Mesendoderm (in vitro differentiated cells): ENCODE data around the gene DNAH17.

Source experiments
- DNase-seq: peaks from one replicate; pipeline ENCODE4 v3.0.0; 2013
- H2AK5ac ChIP-seq: 2 replicates; pipeline ENCODE4 v1.6.1; 2013; ENCODE audit warnings: low read length, inconsistent platforms
- H2BK120ac ChIP-seq: 2 replicates; pipeline ENCODE4 v1.6.1; 2013; ENCODE audit warnings: low read depth, mild to moderate bottlenecking, low read length, moderate library complexity, mixed read lengths
- H2BK15ac ChIP-seq: replicated peaks from 2 replicates; pipeline ENCODE4 v1.6.1; 2013; ENCODE audit warnings: low read depth, mild to moderate bottlenecking, moderate library complexity
- H2BK5ac ChIP-seq: 2 replicates; pipeline ENCODE4 v1.6.1; 2013; ENCODE audit warnings: low read length, inconsistent platforms
- H3K18ac ChIP-seq: 2 replicates; pipeline ENCODE4 v1.6.1; 2013; ENCODE audit warnings: mild to moderate bottlenecking, low read length, mixed read lengths
- H3K23ac ChIP-seq: one replicate; pipeline ENCODE4 v1.6.1; 2013; ENCODE audit warnings: low read length
- H3K27ac ChIP-seq: 2 replicates; pipeline ENCODE4 v1.5.1; 2013; ENCODE audit warnings: low read depth, mild to moderate bottlenecking, inconsistent platforms, low read length, moderate library complexity
- H3K27me3 ChIP-seq: 2 replicates; pipeline ENCODE4 v1.6.1; 2013; ENCODE audit warnings: low read length, control low read depth, mild to moderate bottlenecking, inconsistent platforms; ENCODE audit not compliant: insufficient read depth, poor library complexity
- H3K36me3 ChIP-seq: 2 replicates; pipeline ENCODE4 v1.6.1; 2013; ENCODE audit warnings: low read length, inconsistent platforms; ENCODE audit not compliant: control insufficient read depth, insufficient read depth
- H3K4ac ChIP-seq: one replicate; pipeline ENCODE4 v1.6.1; 2013; ENCODE audit warnings: low read depth, mild to moderate bottlenecking, low read length, moderate library complexity
- H3K4me1 ChIP-seq: 2 replicates; pipeline ENCODE4 v1.6.1; 2013; ENCODE audit warnings: low read depth, low read length, inconsistent platforms; ENCODE audit not compliant: control insufficient read depth
- H3K4me2 ChIP-seq: 2 replicates; pipeline ENCODE4 v1.6.1; 2013; ENCODE audit warnings: low read length
- H3K4me3 ChIP-seq: 2 replicates; pipeline ENCODE4 v1.5.1; 2013; ENCODE audit warnings: mild to moderate bottlenecking, low read length
- H3K56ac ChIP-seq: one replicate; pipeline ENCODE4 v1.6.1; 2013; ENCODE audit warnings: low read length
- H3K79me1 ChIP-seq: 2 replicates; pipeline ENCODE4 v1.6.1; 2013; ENCODE audit warnings: low read length, inconsistent platforms
- H3K79me2 ChIP-seq: 2 replicates; pipeline ENCODE4 v1.6.1; 2013; ENCODE audit warnings: mild to moderate bottlenecking, low read length; ENCODE audit not compliant: control insufficient read depth, insufficient read depth
- H3K9ac ChIP-seq: 2 replicates; pipeline ENCODE4 v1.6.1; 2013; ENCODE audit warnings: low read length, inconsistent platforms
- H4K5ac ChIP-seq: one replicate; pipeline ENCODE4 v1.6.1; 2013; ENCODE audit warnings: low read length
- H4K8ac ChIP-seq: one replicate; pipeline ENCODE4 v1.6.1; 2013; ENCODE audit warnings: low read depth, mild to moderate bottlenecking, control low read depth, low read length, moderate library complexity
- WGBS: extraction: QIAGEN DNeasy Blood & Tissue Kit; methylation state at CpG from one replicate; pipeline ENCODE4 v1.1.7; 2013; ENCODE audit warnings: low lambda C conversion rate, missing lambda C conversion rate; ENCODE audit not compliant: insufficient coverage; ENCODE audit errors: extremely low coverage; 5-methylcytosine and 5-hydroxymethylcytosine counted together

Gene DNAH17

DNA sequence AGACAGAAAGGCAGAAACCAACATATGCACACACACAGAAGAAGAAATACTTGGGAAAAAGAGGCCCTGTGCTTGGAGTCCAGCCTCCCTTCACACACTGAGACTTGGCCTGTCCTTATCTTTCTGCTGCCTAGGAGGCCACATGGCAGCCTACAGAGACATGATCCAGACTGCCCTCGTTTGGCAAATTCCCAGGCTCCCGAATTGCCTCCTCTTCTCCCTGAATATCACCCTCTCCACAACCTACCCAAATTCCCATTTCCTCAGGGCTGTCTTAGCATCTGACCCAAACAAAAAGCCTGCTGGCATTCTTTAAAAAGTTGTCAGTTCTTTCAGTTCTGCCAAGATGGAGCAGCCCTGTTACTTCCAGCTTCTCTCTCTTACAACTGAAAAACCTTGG lies 59.8 kb downstream of the DNAH17 start:
- H3K27me3 ChIP-seq: no peaks in the 10 kb centered on the region
- DNase-seq: no peak
- H4K5ac ChIP-seq: no peak overlapping the region
- no peak overlapping the region for H4K8ac ChIP-seq
- no peak overlapping the region for H2BK5ac ChIP-seq
- H2BK120ac ChIP-seq: no peak overlapping the region
- H2AK5ac ChIP-seq: no peak overlapping the region
- no peak overlapping the region for H3K18ac ChIP-seq
- no CpG with 5 or more reads among the region's 2 CpGs for WGBS
- no peak overlapping the region for H3K23ac ChIP-seq
- H3K4me1 ChIP-seq: no peaks in the 10 kb centered on the region
- no peak overlapping the region for H2BK15ac ChIP-seq
- H3K56ac ChIP-seq: no peak overlapping the region
- H3K4me2 ChIP-seq: no peak overlapping the region
- no peaks in the 10 kb centered on the region for H3K36me3 ChIP-seq
- no peak overlapping the region for H3K27ac ChIP-seq
- H3K79me1 ChIP-seq: no peaks in the 10 kb centered on the region
- no peaks in the 10 kb centered on the region for H3K79me2 ChIP-seq
- H3K4ac ChIP-seq: no peak overlapping the region
- no peak overlapping the region for H3K4me3 ChIP-seq
- no peak overlapping the region for H3K9ac ChIP-seq

DNA sequence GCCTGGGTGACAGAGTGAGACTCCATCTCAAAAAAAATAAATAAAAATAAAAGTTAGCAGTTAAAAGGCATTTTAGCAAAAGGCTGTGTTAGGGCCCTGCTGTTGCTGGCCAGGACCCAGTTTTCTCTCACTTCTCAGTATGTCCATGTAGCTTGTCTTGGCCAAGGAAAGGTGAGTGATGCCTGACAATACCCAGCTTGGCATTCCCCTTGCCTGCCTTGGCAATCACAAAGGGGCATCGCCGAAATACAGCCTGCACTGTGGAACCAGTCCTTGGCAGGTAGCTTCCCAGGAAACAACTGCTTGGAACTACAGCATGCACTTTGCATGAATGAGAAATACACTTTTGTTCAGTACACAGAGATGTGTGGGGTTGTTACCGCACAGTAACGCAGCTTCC lies 61.7 kb downstream of the DNAH17 start:
- DNase-seq: no peak
- no peaks in the 10 kb centered on the region for H3K36me3 ChIP-seq
- no peak overlapping the region for H3K56ac ChIP-seq
- H2AK5ac ChIP-seq: no peak overlapping the region
- no peak overlapping the region for H2BK15ac ChIP-seq
- no peak overlapping the region for H4K8ac ChIP-seq
- no CpG with 5 or more reads among the region's 4 CpGs for WGBS
- no peak overlapping the region for H3K18ac ChIP-seq
- no peak overlapping the region for H3K23ac ChIP-seq
- no peaks in the 10 kb centered on the region for H3K27me3 ChIP-seq
- no peak overlapping the region for H3K4ac ChIP-seq
- no peaks in the 10 kb centered on the region for H3K79me1 ChIP-seq
- H2BK5ac ChIP-seq: no peak overlapping the region
- H3K27ac ChIP-seq: no peak overlapping the region
- H4K5ac ChIP-seq: no peak overlapping the region
- H3K9ac ChIP-seq: no peak overlapping the region
- H3K79me2 ChIP-seq: no peaks in the 10 kb centered on the region
- H3K4me1 ChIP-seq: no peaks in the 10 kb centered on the region
- no peak overlapping the region for H2BK120ac ChIP-seq
- no peak overlapping the region for H3K4me3 ChIP-seq
- H3K4me2 ChIP-seq: no peak overlapping the region

DNA sequence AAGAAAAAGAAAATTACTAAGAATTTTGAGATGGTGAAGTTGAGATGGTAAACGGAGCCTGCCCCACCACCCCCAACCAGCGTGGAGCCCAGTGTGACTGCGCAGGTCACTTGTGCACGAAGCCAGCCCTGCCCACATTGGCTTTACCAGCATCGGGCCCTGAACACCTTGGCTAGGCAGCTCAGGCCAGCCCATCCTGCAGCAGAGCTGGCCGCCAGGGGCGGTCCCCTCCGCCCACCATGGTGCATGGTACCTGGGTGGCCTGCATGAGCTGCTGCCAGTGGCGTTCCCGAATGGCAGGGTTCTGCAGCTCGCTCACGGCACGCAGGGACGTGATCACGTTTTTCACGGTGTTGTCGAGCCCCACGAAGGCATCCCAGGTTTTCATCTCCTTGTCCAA lies 62.7 kb downstream of the DNAH17 start:
- no CpG with 5 or more reads among the region's 18 CpGs for WGBS
- Histone ChIP-seq H3K36me3 (no peaks in the 10 kb centered on the region), H4K8ac (no peak overlapping the region), H3K4me3 (no peak overlapping the region), H3K56ac (no peak overlapping the region), H3K4me1 (no peaks in the 10 kb centered on the region), H3K4ac (no peak overlapping the region), H2BK15ac (no peak overlapping the region), H3K79me2 (no peaks in the 10 kb centered on the region), H3K23ac (no peak overlapping the region), H4K5ac (no peak overlapping the region), H3K9ac (no peak overlapping the region), H2AK5ac (no peak overlapping the region), H3K79me1 (no peaks in the 10 kb centered on the region), H2BK5ac (no peak overlapping the region), H2BK120ac (no peak overlapping the region), H3K18ac (no peak overlapping the region), H3K4me2 (no peak overlapping the region), H3K27me3 (no peaks in the 10 kb centered on the region), H3K27ac (no peak overlapping the region)
- DNase-seq: no peak

DNA sequence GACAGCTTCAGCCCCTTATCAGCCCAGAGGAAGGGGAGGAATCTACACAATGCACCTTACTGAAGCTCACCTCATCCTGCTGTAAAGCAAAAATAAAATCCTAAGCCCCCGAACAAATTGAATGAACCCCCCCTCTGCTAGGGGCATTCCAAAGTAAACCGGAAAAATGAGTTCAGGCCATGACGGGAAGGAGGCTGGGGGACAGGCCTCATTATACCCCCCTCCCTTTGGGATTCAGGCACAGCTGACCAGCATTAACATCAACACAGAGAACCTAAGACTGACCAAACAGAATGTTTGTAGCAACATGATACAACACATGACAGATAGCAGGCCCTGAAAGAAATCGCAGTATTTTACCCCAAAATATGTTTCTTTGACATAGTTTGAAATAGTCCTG lies 64.2 kb downstream of the DNAH17 start:
- no peaks in the 10 kb centered on the region for H3K36me3 ChIP-seq
- H2AK5ac ChIP-seq: no peak overlapping the region
- H3K18ac ChIP-seq: no peak overlapping the region
- H3K23ac ChIP-seq: no peak overlapping the region
- no peak overlapping the region for H3K4me3 ChIP-seq
- no peak overlapping the region for H4K5ac ChIP-seq
- H3K9ac ChIP-seq: no peak overlapping the region
- WGBS: no CpG with 5 or more reads among the region's 4 CpGs
- no peak overlapping the region for H4K8ac ChIP-seq
- H3K79me1 ChIP-seq: no peaks in the 10 kb centered on the region
- H3K4me2 ChIP-seq: no peak overlapping the region
- no peak overlapping the region for H3K4ac ChIP-seq
- no peaks in the 10 kb centered on the region for H3K27me3 ChIP-seq
- H3K27ac ChIP-seq: no peak overlapping the region
- H2BK5ac ChIP-seq: no peak overlapping the region
- no peak for DNase-seq
- H3K4me1 ChIP-seq: no peaks in the 10 kb centered on the region
- no peak overlapping the region for H2BK15ac ChIP-seq
- H3K79me2 ChIP-seq: no peaks in the 10 kb centered on the region
- H2BK120ac ChIP-seq: no peak overlapping the region
- H3K56ac ChIP-seq: no peak overlapping the region

DNA sequence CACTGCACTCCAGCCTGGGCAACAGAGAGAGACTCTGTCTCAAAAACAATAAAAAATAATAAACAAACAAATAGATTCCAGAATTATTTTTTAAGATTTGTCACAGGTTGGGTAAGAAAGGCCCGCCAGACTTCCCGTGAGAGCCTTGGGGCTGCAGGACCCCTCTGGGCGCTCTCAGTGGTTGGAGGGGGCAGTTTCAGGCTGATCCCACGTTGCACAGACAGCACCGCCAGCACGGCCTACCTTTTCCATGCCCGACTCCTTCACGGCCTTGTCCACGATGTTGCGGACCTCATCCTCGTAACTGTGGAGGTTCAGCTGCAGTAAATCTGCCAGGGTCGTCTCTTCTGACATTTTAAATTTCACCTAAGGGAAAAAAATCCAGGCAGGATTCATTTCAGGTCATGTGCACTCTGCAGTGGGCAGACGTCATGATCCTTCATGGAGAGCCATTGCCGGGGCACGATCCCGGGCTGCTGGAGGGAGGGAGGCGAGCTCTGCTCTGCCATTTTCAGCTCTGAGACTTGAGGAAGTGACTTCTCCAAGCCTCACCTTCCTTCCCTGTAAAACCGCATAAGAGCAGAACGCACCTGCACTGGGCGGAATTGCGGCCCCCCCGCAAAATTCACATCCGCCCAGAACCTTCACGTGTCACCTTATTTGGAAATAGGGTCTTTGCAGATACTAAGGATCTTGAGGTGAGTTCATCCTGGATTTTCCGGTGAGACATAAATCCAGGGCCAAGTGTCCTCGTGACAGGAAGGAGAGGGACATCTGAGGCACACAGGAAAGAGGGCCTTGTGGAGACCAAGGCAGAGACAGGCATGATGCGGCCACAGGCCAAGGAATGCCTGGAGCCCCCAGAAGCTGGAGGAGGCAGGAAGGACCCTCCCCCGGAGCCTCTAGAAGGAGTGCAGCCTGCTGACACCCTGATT lies 66.8 kb downstream of the DNAH17 start:
- Histone ChIP-seq H3K4me1 (no peaks in the 10 kb centered on the region), H3K4me3 (no peak overlapping the region), H2BK120ac (no peak overlapping the region), H3K79me2 (no peaks in the 10 kb centered on the region), H3K36me3 (no peaks in the 10 kb centered on the region), H3K9ac (no peak overlapping the region), H3K4me2 (no peak overlapping the region), H3K23ac (no peak overlapping the region), H3K27me3 (no peaks in the 10 kb centered on the region), H2AK5ac (no peak overlapping the region), H2BK15ac (no peak overlapping the region), H3K4ac (no peak overlapping the region), H4K8ac (no peak overlapping the region), H3K18ac (no peak overlapping the region), H3K56ac (no peak overlapping the region), H3K79me1 (no peaks in the 10 kb centered on the region), H4K5ac (no peak overlapping the region), H2BK5ac (no peak overlapping the region), H3K27ac (no peak overlapping the region)
- WGBS: no CpG with 5 or more reads among the region's 28 CpGs
- no peak for DNase-seq

DNA sequence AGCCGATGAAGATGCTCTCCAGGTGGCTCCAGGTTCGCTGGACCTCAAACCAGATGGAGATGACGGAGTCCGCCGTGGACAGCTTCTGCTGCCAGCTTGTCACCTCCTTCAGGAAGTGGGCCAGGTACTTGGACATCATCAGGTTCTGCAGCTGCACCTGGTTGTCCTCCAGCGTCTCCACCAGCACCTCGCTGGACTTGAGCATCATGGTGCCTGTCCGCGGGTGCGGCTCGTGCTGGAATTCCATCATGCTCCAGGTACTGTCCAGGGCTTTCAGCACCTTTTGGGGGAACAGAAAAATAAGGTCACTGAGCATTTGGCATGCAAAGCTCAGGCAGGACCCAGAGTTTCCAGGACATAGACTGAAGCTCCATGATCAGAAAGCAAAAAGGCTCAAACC lies 69.7 kb downstream of the DNAH17 start:
- Histone ChIP-seq H3K23ac (no peak overlapping the region), H2BK5ac (no peak overlapping the region), H3K4me3 (no peak overlapping the region), H2AK5ac (no peak overlapping the region), H3K79me2 (no peaks in the 10 kb centered on the region), H3K18ac (no peak overlapping the region), H3K9ac (no peak overlapping the region), H4K5ac (no peak overlapping the region), H3K56ac (no peak overlapping the region), H4K8ac (no peak overlapping the region), H3K27me3 (no peaks in the 10 kb centered on the region), H3K4ac (no peak overlapping the region), H2BK120ac (no peak overlapping the region), H3K27ac (no peak overlapping the region), H3K4me1 (no peaks in the 10 kb centered on the region), H2BK15ac (no peak overlapping the region), H3K36me3 (no peaks in the 10 kb centered on the region), H3K4me2 (no peak overlapping the region), H3K79me1 (no peaks in the 10 kb centered on the region)
- no peak for DNase-seq
- WGBS: no CpG with 5 or more reads among the region's 11 CpGs
